Activated naive CD8-positive, alpha-beta T cell (primary cell): ENCODE results near the gene FPGS.

Source experiments
- H3K27ac Mint-ChIP-seq: one replicate; pipeline ENCODE4 v1.8.0; 2021; ENCODE audit warnings: mixed read lengths
- H3K27me3 Mint-ChIP-seq: one replicate; pipeline ENCODE4 v1.8.0; 2021; ENCODE audit warnings: mixed read lengths
- H3K36me3 Mint-ChIP-seq: one replicate; pipeline ENCODE4 v1.8.0; 2021; ENCODE audit warnings: mixed read lengths
- H3K4me1 Mint-ChIP-seq: one replicate; pipeline ENCODE4 v1.8.0; 2021; ENCODE audit warnings: low read depth, mixed read lengths
- H3K4me3 Mint-ChIP-seq: one replicate; pipeline ENCODE4 v1.8.0; 2021; ENCODE audit warnings: mild to moderate bottlenecking, mixed read lengths
- H3K9me3 Mint-ChIP-seq: one replicate; pipeline ENCODE4 v1.8.0; 2021; ENCODE audit warnings: low read depth, mixed read lengths

The FPGS gene

DNA sequence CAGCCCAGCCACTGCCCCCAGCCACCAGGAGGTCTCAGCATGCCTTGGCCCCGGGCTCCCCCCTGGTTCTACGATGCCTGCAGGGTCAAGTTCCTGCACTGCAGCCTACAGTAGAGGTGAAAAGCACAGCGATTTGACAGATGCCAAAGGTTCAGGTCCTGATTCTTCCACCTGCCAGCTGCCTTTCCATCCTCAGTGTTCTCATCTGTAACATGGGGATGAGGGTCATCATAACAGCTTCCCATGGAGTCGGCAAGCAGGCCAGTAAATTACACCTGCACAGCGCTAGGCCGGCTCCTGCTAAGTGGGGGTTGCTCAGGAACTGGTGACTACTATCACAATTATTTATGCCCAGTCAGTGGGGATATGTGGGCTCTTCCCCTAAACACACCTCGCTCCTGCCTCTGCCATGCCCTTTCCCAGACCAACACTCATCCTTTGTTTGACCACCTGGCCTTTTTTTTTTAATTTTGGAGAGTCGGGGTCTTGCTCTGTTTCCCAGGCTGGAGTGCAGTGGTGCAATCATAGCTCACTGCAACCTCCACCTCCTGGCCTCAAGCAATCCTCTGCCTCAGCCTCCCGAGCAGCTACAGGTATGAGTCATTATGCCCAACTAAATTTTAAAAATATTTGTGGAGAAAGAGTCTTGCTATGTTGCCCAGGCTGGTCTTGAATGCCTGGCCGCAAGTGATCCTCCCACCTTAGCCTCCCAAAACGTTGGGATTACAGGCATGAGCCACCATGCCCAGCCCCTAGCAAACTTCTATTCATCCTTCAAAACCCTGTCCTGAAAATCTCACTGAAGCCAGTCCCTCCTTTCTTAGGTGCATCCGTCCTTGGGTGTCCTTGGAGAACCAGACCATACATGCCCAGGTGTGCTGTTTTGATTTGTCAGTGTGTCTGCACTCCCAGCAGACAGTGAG, 45.4 kb downstream of the FPGS start:
- peaks cover 8% of the 10 kb centered on the region for H3K9me3 Mint-ChIP-seq
- no peak overlapping the region for H3K27ac Mint-ChIP-seq
- no peaks in the 10 kb centered on the region for H3K27me3 Mint-ChIP-seq
- H3K36me3 Mint-ChIP-seq, result peaks cover 9% of the 10 kb centered on the region
- H3K4me1 Mint-ChIP-seq, result peaks cover 7% of the 10 kb centered on the region
- no peak overlapping the region for H3K4me3 Mint-ChIP-seq

DNA sequence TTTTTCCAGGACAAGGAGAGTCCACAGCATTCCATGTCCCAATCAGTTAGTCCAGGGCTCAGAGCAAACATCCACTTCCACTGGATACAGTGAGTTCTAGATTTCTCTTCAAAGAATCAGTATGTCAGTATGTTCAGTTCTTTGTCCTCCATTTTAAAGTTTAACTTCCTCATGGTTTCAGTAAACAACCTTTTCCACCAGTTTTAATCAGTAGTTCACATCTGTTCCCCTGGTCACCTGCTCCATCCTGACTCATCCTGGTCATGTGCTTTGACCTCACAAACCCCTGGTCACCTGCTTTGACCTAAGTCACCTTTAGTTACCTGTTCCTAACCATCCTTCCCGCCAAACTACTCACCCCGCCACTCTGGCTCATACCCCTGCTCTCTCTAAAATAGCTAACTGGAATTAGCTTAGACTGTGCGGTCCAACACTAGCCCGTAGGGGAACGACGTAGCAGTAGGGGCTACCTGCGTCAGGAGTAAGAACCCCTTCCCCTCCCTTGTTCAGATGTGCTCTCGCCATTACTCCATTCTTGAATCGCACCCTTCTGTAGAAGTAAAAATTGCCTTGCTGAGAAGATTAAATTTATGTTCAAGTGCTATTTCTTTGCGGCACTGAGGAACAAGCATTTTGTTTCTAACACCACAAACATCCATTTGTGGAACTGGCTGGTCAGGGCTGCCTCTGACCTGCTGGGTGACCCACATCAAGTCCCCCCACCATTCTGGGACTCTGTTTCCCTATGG, 46.2 kb downstream of the FPGS start:
- Mint-ChIP-seq H3K4me1 (peaks cover 9% of the 10 kb centered on the region), H3K9me3 (peaks cover 8% of the 10 kb centered on the region), H3K27ac (no peak overlapping the region), H3K27me3 (no peaks in the 10 kb centered on the region), H3K36me3 (peaks cover 9% of the 10 kb centered on the region), H3K4me3 (no peak overlapping the region)

DNA sequence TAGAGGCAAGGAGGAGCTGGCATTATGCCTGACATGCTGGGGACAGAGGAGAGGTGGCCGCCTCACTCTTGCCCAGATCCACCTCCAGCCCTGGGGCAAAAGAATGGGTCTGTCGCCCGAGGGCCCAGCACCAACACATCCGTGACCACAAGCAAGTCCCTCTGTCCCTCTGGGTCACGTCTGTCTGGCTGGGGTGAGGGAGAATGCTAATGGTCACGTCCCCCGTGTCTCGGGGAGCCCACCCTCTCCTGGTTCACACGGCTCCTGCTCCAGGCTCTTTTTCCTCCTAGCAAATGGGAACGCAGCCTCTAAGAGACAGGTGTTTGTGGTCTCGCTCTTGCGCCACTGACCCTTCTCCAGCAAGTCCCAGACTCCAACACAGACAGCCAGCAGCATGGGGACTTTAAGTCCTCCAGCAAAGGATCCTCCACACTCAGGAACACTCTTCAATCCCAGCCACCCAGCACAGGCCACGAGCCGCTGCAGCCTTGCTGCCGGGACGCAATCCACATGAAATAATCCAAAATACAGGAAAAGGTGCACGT, 47.7 kb downstream of the FPGS start:
- no peak overlapping the region for H3K27ac Mint-ChIP-seq
- peaks cover 17% of the 10 kb centered on the region for H3K4me1 Mint-ChIP-seq
- H3K9me3 Mint-ChIP-seq, result peaks cover 8% of the 10 kb centered on the region
- H3K36me3 Mint-ChIP-seq, result peaks cover 9% of the 10 kb centered on the region
- H3K4me3 Mint-ChIP-seq, result no peak overlapping the region
- H3K27me3 Mint-ChIP-seq, result no peaks in the 10 kb centered on the region

DNA sequence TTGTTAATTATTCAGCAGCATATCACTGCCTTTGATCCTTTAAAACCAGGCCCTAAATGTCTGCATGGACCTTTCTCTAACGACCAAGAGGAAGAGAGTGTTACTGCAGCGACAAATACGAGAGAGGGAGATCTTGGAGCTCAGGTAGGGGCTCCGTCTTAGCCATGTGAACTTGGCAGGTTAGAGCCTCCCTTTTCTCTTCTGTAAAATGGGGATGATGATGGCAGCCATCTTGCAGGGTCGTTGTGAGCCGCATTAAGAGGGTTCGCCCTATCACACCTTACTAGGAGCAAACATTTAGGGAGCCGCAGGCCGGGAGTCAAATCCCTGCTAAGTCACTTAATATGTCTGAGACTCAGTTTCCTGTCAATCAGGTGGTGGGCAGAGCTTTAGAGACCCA, 50.1 kb downstream of the FPGS start:
- Mint-ChIP-seq H3K36me3 (peaks cover 9% of the 10 kb centered on the region), H3K4me1 (peaks cover 23% of the 10 kb centered on the region), H3K27ac (no peak overlapping the region), H3K27me3 (no peaks in the 10 kb centered on the region), H3K4me3 (peak overlapping the region; percentile 54), H3K9me3 (peaks cover 8% of the 10 kb centered on the region)

DNA sequence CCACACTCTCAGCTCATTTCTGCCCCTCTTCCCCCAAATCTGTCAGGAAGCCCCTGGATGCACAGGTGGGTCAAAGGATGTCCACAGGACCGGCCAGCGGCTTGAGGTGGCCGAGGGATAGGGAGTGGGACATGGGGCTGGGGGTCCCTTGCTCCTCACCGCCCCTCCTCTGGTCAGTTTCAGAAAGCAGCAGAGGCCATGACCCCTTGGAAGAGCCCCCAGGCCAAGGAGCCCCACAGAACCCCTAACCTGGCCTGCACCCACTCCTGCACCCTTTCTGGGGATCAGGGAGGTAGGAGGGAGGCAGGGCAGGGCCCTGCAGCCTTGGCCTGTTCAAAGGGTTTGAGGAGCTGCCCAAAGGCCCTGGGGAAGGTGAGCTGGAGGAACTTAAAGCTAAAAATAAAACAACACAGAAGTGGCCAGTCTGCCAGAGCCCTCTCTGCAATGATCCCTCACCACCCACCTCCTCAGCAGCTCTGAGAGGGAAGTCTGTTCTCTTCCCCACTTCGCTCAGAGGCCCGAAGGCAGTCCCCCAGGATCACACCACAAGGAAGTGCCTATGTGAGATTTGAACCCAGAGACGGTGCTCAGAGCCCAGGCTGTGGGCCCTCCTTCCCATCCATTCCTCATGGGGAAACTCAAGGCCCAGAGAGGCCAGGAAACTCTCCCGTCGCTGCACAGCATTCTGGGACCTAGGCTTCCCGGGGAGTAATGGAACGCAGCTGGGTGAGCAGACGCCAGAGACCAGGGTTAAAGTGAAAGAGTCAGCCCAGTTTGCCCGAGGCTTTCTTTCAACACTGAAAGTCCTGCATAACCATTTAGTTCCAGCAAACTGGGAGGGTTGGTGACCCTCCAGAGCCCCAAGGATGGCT, 50.9 kb downstream of the FPGS start:
- peaks cover 26% of the 10 kb centered on the region for H3K4me1 Mint-ChIP-seq
- peaks cover 9% of the 10 kb centered on the region for H3K36me3 Mint-ChIP-seq
- H3K27me3 Mint-ChIP-seq, result no peaks in the 10 kb centered on the region
- H3K9me3 Mint-ChIP-seq, result peaks cover 8% of the 10 kb centered on the region
- peak overlapping the region; percentile 82 for H3K27ac Mint-ChIP-seq
- peak overlapping the region; percentile 87 for H3K4me3 Mint-ChIP-seq

DNA sequence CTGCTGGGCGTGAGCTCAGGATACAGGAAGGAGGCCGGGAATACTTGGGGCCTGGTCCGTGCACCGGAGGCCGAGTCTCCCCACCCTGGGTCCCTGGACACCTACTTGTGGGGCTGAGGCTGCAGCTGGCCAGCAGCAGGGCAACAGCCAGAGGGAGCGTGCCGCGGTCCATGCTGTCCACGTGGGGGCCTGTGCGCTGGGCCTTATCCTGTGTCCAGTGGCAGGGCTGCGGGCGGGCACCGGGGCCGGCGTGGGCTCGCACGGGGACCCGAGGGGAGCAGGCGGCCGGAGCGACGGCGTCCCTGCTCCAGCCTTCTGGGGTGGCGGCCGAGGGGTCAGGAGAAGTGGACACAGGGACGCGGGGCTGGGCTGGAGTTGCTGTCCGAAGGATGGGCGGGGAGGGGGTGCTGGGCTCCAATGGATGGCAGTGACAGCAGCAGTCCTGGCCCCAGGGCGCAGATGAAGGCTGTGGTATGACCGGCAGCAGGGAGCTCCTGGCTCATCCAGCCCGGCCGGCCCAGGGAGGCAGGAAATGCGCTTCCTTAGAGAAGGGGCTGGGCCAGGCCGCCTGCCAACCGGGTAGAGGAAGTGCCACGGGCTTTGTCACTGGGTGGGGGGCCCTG, 51.6 kb downstream of the FPGS start, which contains the start of gene ENG:
ENG (minus strand) TSS at position 475 of the 623 bp plus-strand sequence; CDS start at position 172, 303 bp downstream.
- Mint-ChIP-seq H3K27ac (peak within 1 kb of the TSS; percentile 82), H3K36me3 (peaks cover 2% of the 10 kb centered on the region), H3K27me3 (no peaks in the 10 kb centered on the region), H3K4me1 (peaks cover 29% of the 10 kb centered on the region), H3K9me3 (peaks cover 3% of the 10 kb centered on the region), H3K4me3 (peak within 1 kb of the TSS; percentile 87)

DNA sequence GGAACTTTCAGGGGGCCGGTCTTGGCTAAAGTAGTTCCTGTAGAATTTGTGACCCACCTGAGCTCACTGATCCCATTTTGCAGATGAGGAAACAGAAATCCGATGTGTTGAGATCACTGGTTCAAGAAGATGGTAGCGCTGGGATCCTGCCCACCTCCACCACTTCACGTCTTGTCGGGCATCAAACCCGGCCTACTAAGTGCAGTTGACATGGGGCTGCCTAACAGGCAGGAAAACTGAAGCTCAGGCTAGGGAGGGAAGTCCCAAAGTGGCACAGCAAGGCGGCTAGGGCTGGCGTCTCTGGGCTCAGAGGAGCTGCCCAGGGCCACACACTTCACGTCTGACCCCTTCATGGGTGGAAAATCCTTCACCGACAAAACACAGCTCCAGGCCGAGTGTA, 52.3 kb downstream of the FPGS start:
- Mint-ChIP-seq H3K36me3 (no peaks in the 10 kb centered on the region), H3K9me3 (no peaks in the 10 kb centered on the region), H3K27ac (peak overlapping the region; percentile 28), H3K27me3 (no peaks in the 10 kb centered on the region), H3K4me3 (peak overlapping the region; percentile 17), H3K4me1 (peaks cover 29% of the 10 kb centered on the region)

DNA sequence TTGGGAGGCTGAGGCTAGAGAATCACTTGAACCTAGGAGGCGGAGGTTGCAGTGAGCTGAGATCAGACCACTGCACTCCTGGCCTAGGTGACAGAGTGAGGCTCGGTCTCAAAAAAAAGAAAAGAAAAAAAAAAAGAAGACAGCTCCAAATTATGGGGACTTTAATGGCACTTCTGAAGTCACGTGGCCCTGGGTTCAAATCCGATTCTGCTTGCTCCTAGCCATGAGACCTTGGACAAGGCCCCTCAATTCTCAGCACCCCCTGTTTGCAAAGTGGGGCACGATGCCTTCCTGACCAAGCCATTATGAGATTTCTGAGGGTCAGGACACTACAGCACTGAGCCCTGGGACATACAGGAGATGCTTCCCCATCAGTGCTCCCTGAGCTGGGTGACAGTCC, 52.8 kb downstream of the FPGS start:
- Mint-ChIP-seq H3K9me3 (no peaks in the 10 kb centered on the region), H3K4me1 (peaks cover 31% of the 10 kb centered on the region), H3K27ac (peak overlapping the region; percentile 71), H3K27me3 (no peaks in the 10 kb centered on the region), H3K4me3 (no peak overlapping the region), H3K36me3 (no peaks in the 10 kb centered on the region)

DNA sequence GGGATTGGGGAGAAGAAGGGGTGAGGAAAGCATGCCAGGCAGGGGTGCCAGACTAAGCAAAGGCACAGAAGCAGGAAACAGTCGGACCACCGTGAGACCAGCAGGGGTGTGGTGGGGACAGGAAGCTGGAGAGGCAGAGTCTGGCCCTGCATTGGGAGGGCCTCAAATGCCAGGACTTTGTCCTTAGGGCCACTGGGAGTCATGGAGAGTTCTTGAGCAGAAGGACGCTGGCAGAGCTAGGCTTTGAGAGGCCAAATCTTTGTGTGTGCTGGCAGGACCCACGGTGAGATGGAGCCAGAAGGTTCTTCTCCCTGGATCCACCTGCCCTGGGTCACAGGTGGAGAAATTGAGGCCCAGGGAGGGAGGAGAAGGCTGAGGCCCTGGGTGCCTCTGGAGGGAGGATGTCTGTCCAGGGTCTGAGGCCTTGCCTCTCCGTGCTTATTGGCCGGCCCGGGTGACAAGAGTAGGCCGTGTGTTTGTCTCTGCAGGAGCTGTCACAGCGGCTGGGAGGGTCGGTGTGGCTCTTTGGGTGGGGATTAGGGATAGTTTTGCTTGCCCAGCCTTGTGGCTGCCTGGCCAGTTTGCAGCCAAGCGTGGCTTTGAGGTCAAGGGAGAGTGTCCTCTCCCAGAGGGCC, 53.5 kb downstream of the FPGS start:
- Mint-ChIP-seq H3K27me3 (no peaks in the 10 kb centered on the region), H3K4me3 (no peak overlapping the region), H3K27ac (peak overlapping the region; percentile 71), H3K36me3 (no peaks in the 10 kb centered on the region), H3K4me1 (peaks cover 36% of the 10 kb centered on the region), H3K9me3 (no peaks in the 10 kb centered on the region)

DNA sequence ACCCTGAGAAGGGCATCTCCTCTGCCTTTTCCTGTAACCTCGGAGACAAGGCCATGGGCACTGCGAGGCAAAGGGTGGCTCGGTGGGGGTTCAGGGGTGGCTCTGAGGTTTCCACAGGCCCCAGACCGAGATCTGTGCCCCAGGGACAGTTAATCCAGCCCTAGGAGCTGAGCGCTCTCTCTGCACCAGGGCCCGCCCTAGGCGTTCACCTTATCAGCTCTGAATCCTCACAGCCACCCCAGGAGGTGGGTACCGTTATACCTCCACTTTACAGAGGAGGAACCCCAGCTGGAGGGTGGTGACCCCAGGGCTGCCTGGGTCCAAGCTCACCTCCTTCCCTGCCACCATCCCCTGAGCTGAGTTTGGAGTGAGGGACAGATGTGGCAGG, 54.0 kb downstream of the FPGS start:
- H3K4me3 Mint-ChIP-seq, result no peak overlapping the region
- H3K27me3 Mint-ChIP-seq, result no peaks in the 10 kb centered on the region
- H3K36me3 Mint-ChIP-seq, result no peaks in the 10 kb centered on the region
- no peak overlapping the region for H3K27ac Mint-ChIP-seq
- H3K9me3 Mint-ChIP-seq, result no peaks in the 10 kb centered on the region
- H3K4me1 Mint-ChIP-seq, result peaks cover 41% of the 10 kb centered on the region

DNA sequence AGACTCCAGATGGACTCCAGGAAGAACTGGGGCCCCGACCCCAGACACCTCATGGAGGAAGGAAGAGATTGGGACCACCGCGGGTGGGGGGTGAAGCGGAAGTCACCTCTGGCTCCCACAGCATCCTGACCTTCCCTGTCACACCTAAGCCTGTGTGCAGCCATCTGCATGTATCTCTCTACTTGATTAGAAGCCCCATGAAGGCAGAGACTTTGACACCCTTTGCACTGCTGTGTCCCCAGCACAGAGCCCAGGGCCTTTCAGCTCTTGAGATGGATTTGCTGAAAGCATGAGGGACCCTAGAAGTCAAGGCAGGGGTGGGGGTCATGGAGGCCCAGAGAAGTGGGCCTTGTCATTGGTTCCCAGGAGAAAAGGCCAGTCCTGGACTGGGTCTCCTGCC, 54.6 kb downstream of the FPGS start:
- H3K9me3 Mint-ChIP-seq, result no peaks in the 10 kb centered on the region
- H3K4me3 Mint-ChIP-seq, result no peak overlapping the region
- H3K27me3 Mint-ChIP-seq, result no peaks in the 10 kb centered on the region
- no peak overlapping the region for H3K27ac Mint-ChIP-seq
- H3K4me1 Mint-ChIP-seq, result peaks cover 38% of the 10 kb centered on the region
- no peaks in the 10 kb centered on the region for H3K36me3 Mint-ChIP-seq

DNA sequence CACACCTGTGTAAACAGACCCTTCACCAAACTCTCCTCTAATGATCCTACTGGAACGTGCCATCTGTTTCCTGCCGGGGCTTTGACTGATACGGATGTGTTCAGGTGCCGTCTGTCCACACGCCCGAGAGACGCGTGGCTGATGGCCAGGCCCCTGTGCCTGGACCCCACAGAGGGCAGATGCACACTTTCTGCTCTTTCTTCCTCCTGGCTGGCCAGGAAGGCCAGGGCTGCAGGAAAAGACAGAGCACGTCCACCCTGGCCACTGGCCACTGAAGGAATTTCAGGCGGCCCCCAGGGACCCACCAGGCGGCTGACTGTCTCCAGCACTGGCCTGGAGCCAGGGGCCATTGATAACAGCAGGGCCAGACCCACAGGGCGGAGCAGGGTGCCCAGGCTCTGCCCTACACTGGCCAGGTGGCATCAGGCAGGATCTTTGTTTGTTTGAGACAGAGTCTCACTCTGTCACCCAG, 55.4 kb downstream of the FPGS start:
- H3K4me1 Mint-ChIP-seq, result peaks cover 45% of the 10 kb centered on the region
- no peak overlapping the region for H3K4me3 Mint-ChIP-seq
- no peaks in the 10 kb centered on the region for H3K27me3 Mint-ChIP-seq
- no peak overlapping the region for H3K27ac Mint-ChIP-seq
- H3K9me3 Mint-ChIP-seq, result no peaks in the 10 kb centered on the region
- no peaks in the 10 kb centered on the region for H3K36me3 Mint-ChIP-seq

DNA sequence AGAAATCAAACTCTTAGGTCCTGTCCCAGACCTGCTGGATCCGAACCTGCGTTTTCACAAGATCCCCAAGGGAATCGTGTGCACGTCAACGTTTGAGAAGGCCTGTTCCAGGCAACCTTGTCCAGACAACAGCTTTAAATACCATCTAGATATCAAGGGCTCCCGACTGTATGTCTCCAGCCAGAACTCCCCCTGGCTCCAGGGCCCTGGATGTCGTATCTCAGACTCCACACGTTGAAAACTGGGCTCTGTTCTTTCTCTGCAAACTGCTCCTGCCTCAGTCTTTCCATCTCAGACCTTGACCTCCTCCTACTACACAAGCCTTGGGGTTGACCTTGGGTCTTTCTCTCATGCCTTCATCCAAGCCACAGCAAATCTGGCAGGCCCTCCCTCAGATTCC, 57.6 kb downstream of the FPGS start:
- Mint-ChIP-seq H3K4me3 (peak overlapping the region; percentile 5), H3K27ac (peak overlapping the region; percentile 16), H3K9me3 (no peaks in the 10 kb centered on the region), H3K36me3 (no peaks in the 10 kb centered on the region), H3K4me1 (peaks cover 46% of the 10 kb centered on the region), H3K27me3 (no peaks in the 10 kb centered on the region)
